Measurements from ENCODE around the gene ITGA1. TPM values are rescaled to one million over a fixed set of nuclear protein-coding genes. Genes with fewer than 3 reads are reported as not detected.

Gene ITGA1
- total and polyA plus RNA-seq, 2 donors (not counting 1 experiment from before 2014, with no cell fraction given): 12.6 to 115 TPM

- Histone ChIP-seq H3K4me2 (ENCODE audit: extremely low read depth, insufficient read depth, low read length) (no peak overlapping the region), H3K9me3 (ENCODE audit: control insufficient read depth, insufficient read depth, low read depth, low read length) (no peaks in the 10 kb centered on the region), H4K20me1 (ENCODE audit: control insufficient read depth, extremely low read depth, insufficient read depth, low read length) (no peaks in the 10 kb centered on the region), H3K27ac (ENCODE audit: insufficient read depth, low read length) (no peak overlapping the region), H3K36me3 (ENCODE audit: control insufficient read depth, insufficient read depth, low read length) (no peaks in the 10 kb centered on the region), H3K4me1 (ENCODE audit: control insufficient read depth, extremely low read depth, insufficient read depth, low read length) (no peaks in the 10 kb centered on the region), H3K9ac (ENCODE audit: insufficient read depth, low read length) (no peak overlapping the region), H3K4me3 (replicated peaks in 1 of 4; ENCODE audit: control extremely low read depth in 1 of 4, insufficient read depth in 1 of 4, low read depth in 3 of 4, low read length in 4 of 4) (no peak overlapping the region), H2AFZ (ENCODE audit: low read length) (no peak overlapping the region), H3K79me2 (ENCODE audit: control insufficient read depth, insufficient read depth, low read length) (no peaks in the 10 kb centered on the region), H3K27me3 (ENCODE audit: control insufficient read depth, insufficient read depth, low read length) (no peaks in the 10 kb centered on the region)
- DNase-seq (ENCODE audit: low read depth in 2 of 2): no peak
- TF ChIP-seq EZH2 (IDR thresholded peaks at IDR 0.05; ENCODE audit: low read length, missing control alignments) (no peak), CTCF (conservative IDR thresholded peaks at IDR 0.05 in 1 of 2, IDR thresholded peaks at IDR 0.05 in 1 of 2; ENCODE audit: low read depth in 1 of 2, low read length in 2 of 2) (no peak)
Measured at GRCh38 chr5:52770287-52770939, 17.3 kb upstream of the ITGA1 start.

- no peaks in the 10 kb centered on the region for H3K4me1 ChIP-seq (ENCODE audit: control insufficient read depth, extremely low read depth, insufficient read depth, low read length)
- no peaks in the 10 kb centered on the region for H3K79me2 ChIP-seq (ENCODE audit: control insufficient read depth, insufficient read depth, low read length)
- no peaks in the 10 kb centered on the region for H4K20me1 ChIP-seq (ENCODE audit: control insufficient read depth, extremely low read depth, insufficient read depth, low read length)
- no peaks in the 10 kb centered on the region for H3K27me3 ChIP-seq (ENCODE audit: control insufficient read depth, insufficient read depth, low read length)
- H3K4me2 ChIP-seq (ENCODE audit: extremely low read depth, insufficient read depth, low read length): no peak overlapping the region
- no peak overlapping the region for H3K27ac ChIP-seq (ENCODE audit: insufficient read depth, low read length)
- no peaks in the 10 kb centered on the region for H3K9me3 ChIP-seq (ENCODE audit: control insufficient read depth, insufficient read depth, low read depth, low read length)
- no peak overlapping the region for H2AFZ ChIP-seq (ENCODE audit: low read length)
- DNase-seq (ENCODE audit: low read depth in 2 of 2): no peak
- no peak overlapping the region for H3K9ac ChIP-seq (ENCODE audit: insufficient read depth, low read length)
- no peak overlapping the region for H3K4me3 ChIP-seq (replicated peaks in 1 of 4; ENCODE audit: control extremely low read depth in 1 of 4, insufficient read depth in 1 of 4, low read depth in 3 of 4, low read length in 4 of 4)
- no peaks in the 10 kb centered on the region for H3K36me3 ChIP-seq (ENCODE audit: control insufficient read depth, insufficient read depth, low read length)
- TF ChIP-seq EZH2 (IDR thresholded peaks at IDR 0.05; ENCODE audit: low read length, missing control alignments) (no peak), CTCF (conservative IDR thresholded peaks at IDR 0.05 in 1 of 2, IDR thresholded peaks at IDR 0.05 in 1 of 2; ENCODE audit: low read depth in 1 of 2, low read length in 2 of 2) (no peak)
Measured at GRCh38 chr5:52771343-52772039, 16.2 kb upstream of the ITGA1 start.

- no peak for DNase-seq (ENCODE audit: low read depth in 2 of 2)
- Histone ChIP-seq H3K9ac (ENCODE audit: insufficient read depth, low read length) (no peak overlapping the region), H3K9me3 (ENCODE audit: control insufficient read depth, insufficient read depth, low read depth, low read length) (no peaks in the 10 kb centered on the region), H2AFZ (ENCODE audit: low read length) (no peak overlapping the region), H3K4me3 (replicated peaks in 1 of 4; ENCODE audit: control extremely low read depth in 1 of 4, insufficient read depth in 1 of 4, low read depth in 3 of 4, low read length in 4 of 4) (no peak overlapping the region), H3K4me1 (ENCODE audit: control insufficient read depth, extremely low read depth, insufficient read depth, low read length) (no peaks in the 10 kb centered on the region), H3K4me2 (ENCODE audit: extremely low read depth, insufficient read depth, low read length) (no peak overlapping the region), H3K27ac (ENCODE audit: insufficient read depth, low read length) (no peak overlapping the region), H3K79me2 (ENCODE audit: control insufficient read depth, insufficient read depth, low read length) (no peaks in the 10 kb centered on the region), H3K27me3 (ENCODE audit: control insufficient read depth, insufficient read depth, low read length) (no peaks in the 10 kb centered on the region), H3K36me3 (ENCODE audit: control insufficient read depth, insufficient read depth, low read length) (no peaks in the 10 kb centered on the region), H4K20me1 (ENCODE audit: control insufficient read depth, extremely low read depth, insufficient read depth, low read length) (no peaks in the 10 kb centered on the region)
- TF ChIP-seq EZH2 (IDR thresholded peaks at IDR 0.05; ENCODE audit: low read length, missing control alignments) (no peak), CTCF (conservative IDR thresholded peaks at IDR 0.05 in 1 of 2, IDR thresholded peaks at IDR 0.05 in 1 of 2; ENCODE audit: low read depth in 1 of 2, low read length in 2 of 2) (no peak)
Measured at GRCh38 chr5:52772668-52773067, 15.0 kb upstream of the ITGA1 start.
